Erythroblast (primary cell): ENCODE measurements around the gene PWWP2B.

Experiments used
- DNase-seq, 2 experiments: peaks; one replicate each; lab custom pipeline; 2025; lab: John Stamatoyannopoulos, UW
- GATA1 ChIP-seq: IDR thresholded peaks from 2 replicates; pipeline ENCODE4 v1.6.1; 2011; ENCODE audit warnings: low read depth, mild to moderate bottlenecking, control low read depth, low read length, moderate library complexity
- POLR2A ChIP-seq: IDR thresholded peaks from 2 replicates; pipeline ENCODE4 v1.6.1; 2011; ENCODE audit warnings: mild to moderate bottlenecking, low read length

Gene PWWP2B

GRCh38 chr10:132407846-132408278 lies 10.9 kb downstream of the PWWP2B start:
- no peak for TF ChIP-seq POLR2A
- TF ChIP-seq GATA1 = no peak
- DNase-seq = no peak

- no peak for DNase-seq
- TF ChIP-seq GATA1 (no peak), POLR2A (no peak)
Measured at GRCh38 chr10:132408367-132408781, 11.4 kb downstream of the PWWP2B start.

GRCh38 chr10:132408823-132409666 lies 12.0 kb downstream of the PWWP2B start:
- TF ChIP-seq GATA1 = no peak
- TF ChIP-seq POLR2A = no peak
- DNase-seq = no peak

- DNase-seq = no peak
- TF ChIP-seq GATA1 = no peak
- TF ChIP-seq POLR2A = no peak
Measured at GRCh38 chr10:132409667-132410028, 12.6 kb downstream of the PWWP2B start.

GRCh38 chr10:132410056-132410778 lies 13.2 kb downstream of the PWWP2B start:
- DNase-seq = no peak
- TF ChIP-seq GATA1 (no peak), POLR2A (no peak)

GRCh38 chr10:132410779-132411532 lies 14.0 kb downstream of the PWWP2B start:
- DNase-seq = no peak
- TF ChIP-seq POLR2A = no peak
- TF ChIP-seq GATA1 = no peak

GRCh38 chr10:132411561-132412253 lies 14.7 kb downstream of the PWWP2B start:
- TF ChIP-seq POLR2A (no peak), GATA1 (no peak)
- DNase-seq = no peak

GRCh38 chr10:132412316-132413192 lies 15.6 kb downstream of the PWWP2B start:
- DNase-seq = no peak
- no peak for TF ChIP-seq GATA1
- no peak for TF ChIP-seq POLR2A

GRCh38 chr10:132413226-132414205 lies 16.5 kb downstream of the PWWP2B start:
- TF ChIP-seq POLR2A (no peak), GATA1 (no peak)

GRCh38 chr10:132414402-132415016 lies 17.5 kb downstream of the PWWP2B start:
- DNase-seq = no peak
- no peak for TF ChIP-seq POLR2A
- TF ChIP-seq GATA1 = no peak

More at GRCh38 chr10:132413226-132414205, 16.5 kb downstream of the PWWP2B start:
- no peak for DNase-seq

GRCh38 chr10:132415255-132415654 lies 18.3 kb downstream of the PWWP2B start:
- TF ChIP-seq GATA1 (no peak), POLR2A (no peak)
- no peak for DNase-seq
